Islet precursor cell (in vitro differentiated cells): ENCODE data around the gene ERC2.

Experiments used
- DNase-seq: peaks from one replicate; pipeline ENCODE4 v3.0.0-alpha.2; 2018

ERC2 gene

DNA sequence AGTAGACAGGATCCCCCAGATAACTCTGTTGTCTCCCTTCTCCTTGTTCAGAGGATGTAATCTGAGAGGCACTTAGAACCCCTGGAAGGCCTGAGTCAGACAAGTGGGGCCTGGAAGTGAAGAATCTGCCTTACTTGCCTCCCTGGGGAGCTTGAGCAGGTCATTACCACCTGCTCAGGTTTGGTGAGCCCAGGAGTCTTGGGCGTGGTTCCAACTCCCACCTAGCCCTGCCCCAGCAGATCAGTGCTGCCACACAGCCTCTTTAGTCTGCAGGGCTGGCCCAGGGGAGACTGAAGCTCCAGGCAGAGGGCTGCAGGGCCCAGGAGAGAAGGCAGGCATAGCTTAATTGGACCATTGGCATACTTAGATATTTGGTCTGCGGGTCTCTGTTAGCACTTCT is 230.0 kb downstream of the ERC2 start:
- no peak for DNase-seq

DNA sequence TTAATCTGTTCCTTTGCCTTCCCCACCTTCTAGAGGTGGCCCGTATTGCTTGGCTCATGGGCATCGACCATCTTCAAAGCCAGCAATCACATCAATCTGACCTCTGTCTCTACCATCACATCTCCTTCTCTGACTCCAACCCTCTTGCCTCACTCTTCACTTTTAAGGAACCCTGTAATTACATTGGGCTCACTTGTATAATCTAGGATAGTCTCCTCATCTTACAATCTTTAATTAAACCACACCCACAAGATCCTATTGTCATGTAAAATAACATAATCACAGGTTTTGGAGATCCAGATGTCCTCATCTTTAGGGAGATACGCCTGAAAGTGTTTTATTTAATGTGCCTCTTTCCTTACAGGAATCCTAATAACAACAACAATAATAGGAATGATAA is 234.5 kb downstream of the ERC2 start:
- no peak for DNase-seq

DNA sequence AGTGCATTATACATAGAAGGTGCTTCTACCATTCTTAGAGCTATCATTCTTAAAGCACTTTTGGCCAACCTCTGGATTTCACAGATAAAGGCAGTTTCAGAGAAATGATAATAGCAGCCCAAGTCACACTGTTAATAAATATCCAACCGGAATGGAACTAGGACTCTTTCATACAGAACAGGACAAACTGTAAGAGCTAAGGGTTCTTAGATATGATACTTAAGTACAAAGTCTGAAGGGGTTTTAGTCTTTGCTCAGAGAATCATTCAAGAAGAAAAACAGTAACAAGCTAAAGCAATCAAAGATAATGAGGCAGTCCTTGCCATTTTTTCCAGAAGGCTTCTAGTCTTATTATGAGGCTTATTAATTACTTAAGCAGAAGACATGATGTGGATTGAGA is 239.0 kb downstream of the ERC2 start:
- DNase-seq, result no peak

DNA sequence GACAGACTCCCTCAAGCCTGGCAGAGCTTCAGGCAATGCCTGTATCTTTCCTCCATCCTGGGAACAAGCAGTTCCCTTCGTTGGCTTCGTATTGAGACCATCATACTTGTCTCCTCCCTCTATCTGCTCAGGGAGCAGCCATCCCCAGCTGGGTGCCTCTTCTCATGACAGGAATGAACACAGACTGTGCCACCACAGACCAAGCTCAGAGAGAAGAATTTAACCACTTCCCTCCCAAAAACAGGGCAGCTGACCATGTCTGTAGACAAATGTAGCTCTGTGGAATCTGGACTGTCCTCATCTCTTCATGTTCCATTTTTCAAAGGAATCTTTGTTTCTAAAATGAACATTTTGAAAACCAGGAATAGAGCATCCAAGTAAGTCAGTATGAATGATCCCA is 245.4 kb downstream of the ERC2 start:
- DNase-seq, result no peak

DNA sequence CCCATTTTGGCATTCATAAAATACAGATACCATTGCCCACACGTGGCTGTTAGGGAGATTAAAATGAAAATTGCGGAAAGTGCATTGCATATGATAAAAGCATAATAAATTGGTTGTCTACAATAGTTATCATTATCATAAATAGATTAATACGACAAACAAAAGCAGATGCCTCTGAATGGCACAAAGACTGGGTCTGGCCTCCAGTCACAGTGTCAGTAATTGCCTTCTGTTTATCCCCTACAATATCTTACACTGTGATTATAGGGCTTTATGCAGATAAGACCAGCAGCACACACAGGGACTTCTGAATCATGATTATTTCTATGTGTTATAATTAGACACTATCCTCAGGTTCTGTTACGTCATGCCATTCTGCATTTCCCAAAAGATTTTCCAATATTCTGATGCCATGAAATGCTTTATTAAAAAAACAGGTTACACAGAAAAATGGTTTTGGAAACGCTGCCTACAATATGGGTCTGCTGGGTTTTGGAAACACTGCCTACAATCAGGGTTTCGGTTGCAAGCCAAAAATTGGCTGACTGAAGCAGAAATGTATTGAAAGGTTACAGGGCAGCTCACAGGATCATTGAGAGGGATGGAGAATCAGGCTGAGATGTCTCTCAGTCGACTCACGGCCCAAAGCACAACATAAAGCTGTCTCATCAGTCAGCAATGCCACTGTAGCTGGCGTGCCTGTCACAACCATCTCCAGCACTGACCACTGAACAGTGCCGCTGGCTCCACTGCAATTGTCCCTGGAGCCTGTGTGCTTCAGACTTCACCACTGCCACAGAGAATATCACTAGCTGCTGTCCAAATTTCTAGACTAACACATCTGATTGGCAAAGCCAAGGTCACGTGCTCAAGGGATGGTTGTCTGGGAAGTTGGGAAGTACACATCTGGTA is 248.1 kb downstream of the ERC2 start:
- DNase-seq, result peak; percentile 92

DNA sequence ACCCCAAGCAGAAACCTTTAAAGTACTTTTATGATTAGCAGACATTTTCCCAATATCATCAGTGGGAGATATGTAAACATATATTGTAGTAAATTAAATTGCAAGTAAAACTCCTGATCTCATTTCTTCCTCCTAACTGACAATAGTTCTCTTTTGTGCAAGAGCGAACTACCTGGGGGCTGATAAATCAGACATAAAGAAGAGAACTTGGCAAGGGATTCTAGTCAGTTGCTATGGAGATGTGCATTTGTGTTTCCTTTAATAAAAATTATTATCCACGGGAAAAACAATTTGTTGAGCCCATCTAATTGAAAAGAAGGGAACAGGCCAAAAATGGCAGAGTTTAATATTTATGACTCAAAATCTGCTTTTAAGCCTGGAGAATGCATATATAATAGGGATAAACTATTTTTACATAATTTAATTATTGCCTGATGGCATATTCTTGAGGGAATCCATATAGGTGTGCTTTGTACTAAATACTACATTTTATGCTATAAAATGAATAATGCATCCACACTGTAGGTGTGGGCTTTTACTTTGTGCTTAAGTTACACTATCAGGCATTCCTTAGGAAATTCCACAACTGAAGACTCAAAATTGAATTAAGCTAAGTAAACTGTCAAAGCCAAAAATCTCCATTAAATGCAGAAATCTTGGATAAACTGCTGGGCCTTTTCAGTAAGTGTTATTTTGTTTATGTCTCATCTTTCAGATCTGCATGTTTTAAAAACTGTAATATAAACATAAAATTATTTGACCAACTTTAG is 258.1 kb downstream of the ERC2 start:
- DNase-seq, result no peak

GRCh38 chr3:56207922-56208321 is 260.3 kb downstream of the ERC2 start:
- no peak for DNase-seq

DNA sequence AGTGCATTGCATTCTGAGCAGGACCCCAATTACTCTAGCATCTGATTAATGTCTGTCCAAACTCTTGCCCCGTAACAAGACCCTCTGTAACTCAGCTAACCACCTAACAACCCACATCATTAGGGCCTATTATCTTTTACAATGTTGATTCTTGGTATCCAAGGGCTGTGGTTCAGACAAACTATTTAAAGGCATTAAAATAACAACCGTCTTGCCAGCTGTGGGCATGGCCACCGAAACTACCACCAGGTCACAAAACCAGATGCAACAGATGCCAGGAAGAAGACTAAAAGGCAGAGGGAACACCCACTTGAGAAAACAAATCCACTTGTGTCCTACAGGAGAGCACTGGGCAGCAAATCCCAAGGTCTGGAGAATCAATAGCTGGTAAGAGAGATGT is 262.9 kb downstream of the ERC2 start:
- DNase-seq, result no peak

GRCh38 chr3:56202997-56203396 is 265.3 kb downstream of the ERC2 start:
- no peak for DNase-seq

DNA sequence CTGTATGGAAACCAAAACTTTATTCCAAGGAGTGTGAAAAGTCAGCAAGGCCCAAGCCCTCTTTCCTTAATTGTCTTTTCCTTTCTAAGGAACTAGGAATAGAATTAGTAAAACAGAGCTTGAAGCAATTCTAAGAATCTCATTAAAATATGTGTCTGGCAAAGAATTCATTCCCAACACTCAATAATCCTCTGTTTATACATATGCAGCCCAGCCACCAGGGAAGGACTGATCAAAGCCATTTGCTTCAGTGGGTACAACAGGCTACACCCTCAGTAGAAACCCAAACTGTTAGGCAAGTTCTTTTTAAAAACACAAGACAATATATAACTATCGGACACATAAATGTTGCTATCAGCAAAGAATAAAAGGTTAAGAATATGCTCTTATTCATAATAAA is 266.9 kb downstream of the ERC2 start:
- DNase-seq, result no peak

DNA sequence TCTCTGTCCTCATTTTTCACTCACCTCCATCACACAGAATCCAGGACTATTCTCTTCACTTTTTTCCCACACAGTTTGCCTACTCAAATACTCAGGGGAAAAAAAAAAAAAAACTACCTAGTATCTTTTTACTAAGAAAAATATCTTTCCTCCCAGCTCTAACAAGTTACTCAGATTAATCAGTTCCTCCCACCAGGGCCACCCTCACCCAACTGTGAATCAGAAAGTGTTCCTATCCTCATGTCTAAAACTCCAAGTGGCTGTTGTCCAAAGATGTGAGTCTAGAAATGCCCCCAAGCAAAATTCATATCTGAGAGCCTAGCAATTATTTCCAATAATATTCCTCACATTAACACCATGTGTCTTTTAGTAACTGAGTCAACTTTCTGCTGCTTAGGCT is 268.0 kb downstream of the ERC2 start:
- DNase-seq, result no peak

- DNase-seq, result no peak
Observed at GRCh38 chr3:56197991-56198390, 270.3 kb downstream of the ERC2 start.

DNA sequence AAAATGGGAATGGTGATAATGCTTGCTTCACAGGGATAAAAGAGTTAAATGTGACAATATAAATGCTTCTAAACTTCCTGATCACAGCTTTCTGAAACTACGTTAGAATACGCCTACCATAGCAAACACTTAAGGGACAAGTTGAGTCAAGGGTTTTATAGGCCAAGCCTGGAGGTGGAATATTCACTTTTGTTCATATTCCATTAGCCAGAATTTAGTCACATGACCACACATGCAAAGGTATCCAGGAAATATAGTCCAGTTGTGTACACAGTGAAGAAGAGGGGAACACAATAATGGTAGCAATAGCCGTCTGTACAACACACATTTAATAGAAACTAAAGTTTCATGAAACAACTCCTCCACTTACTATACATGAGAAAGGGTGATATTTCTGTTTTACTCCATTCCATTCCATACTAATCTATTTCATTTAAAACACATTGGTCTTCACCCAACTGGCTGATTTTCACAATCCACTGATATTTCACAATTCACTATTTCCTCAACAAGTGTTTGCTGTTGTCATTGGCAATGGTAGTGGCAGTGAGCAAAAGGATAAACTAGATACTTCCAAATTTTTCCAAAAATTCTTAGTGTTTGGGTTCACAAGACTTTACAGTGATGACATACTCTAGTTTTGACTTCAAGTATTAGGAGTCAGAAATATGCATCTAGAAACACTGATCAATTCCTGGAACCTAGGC is 270.9 kb downstream of the ERC2 start:
- no peak for DNase-seq

- no peak for DNase-seq
Observed at GRCh38 chr3:56196700-56197099, 271.6 kb downstream of the ERC2 start.

DNA sequence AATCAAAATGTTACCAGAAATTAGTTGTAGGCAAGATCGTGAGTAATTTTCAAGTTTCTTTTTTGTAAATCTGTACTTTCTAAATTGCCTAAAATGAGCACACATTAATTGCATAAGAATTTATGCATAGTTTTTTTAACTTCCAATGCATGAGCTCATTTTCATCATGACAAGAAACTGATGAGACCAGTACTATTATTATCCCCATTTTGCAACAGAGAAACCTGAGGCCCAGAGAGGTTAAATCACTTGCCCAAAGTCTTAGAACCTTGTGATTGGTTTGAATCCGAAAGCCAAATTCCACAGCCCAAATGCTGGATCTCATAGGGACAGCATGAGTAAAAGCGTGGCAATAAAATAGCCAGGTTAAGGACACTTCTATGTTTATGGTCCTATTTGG is 274.7 kb downstream of the ERC2 start:
- no peak for DNase-seq

- DNase-seq, result no peak
Observed at GRCh38 chr3:56192001-56192400, 276.3 kb downstream of the ERC2 start.

- no peak for DNase-seq
Observed at GRCh38 chr3:56190771-56191305, 277.4 kb downstream of the ERC2 start.

DNA sequence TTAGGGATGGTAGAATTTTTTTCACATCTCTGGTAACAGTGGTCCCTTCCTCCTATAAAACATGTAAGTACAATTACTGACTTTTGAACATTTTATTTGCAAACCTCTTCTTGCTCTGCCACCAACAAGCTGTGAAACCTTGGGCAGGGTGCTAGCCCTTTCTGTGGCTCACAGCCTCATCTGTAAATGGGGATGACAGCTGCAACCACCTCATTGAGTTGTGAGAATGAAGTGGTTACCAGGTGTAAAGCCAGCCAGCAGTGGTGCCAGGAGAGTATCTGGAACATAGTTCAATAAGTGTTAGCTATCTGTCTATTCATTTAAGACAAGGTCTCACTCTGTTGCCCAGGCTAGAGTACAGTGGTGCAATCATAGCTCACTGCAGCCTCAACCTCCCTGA is 278.1 kb downstream of the ERC2 start:
- DNase-seq, result no peak

GRCh38 chr3:56189536-56189935 is 278.7 kb downstream of the ERC2 start:
- DNase-seq, result no peak

- DNase-seq, result no peak
Observed at GRCh38 chr3:56188201-56188600, 280.1 kb downstream of the ERC2 start.

GRCh38 chr3:56187051-56187450 is 281.2 kb downstream of the ERC2 start:
- no peak for DNase-seq

GRCh38 chr3:56185827-56186226 is 282.4 kb downstream of the ERC2 start:
- DNase-seq, result no peak

DNA sequence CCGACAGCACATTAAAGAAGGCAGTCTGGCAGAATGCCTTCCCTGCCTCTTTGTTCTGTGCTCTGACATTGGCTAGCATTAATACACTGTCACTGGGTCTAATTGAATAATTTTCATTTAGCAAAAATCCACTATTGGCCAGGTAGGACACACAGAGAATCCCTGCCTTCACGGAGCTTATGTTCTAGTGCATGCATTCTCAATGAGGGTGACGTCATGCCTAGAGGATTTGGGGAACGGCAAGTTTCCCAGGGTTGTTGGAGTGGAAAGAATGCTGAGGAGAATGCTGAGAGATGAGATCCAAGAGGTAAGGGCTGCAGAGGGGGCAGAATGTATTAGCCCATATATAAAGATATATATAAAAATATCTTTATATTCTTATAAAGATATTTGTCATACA is 284.7 kb downstream of the ERC2 start:
- DNase-seq, result no peak
